NCI-H1417 (cell line): Measurements from ENCODE around the gene SRGAP1.
A peak's percentile ranks its signal among the peaks of the same experiment; 100 is the strongest.
"Not testable (repeated sequence)": the region's sequence is repeated elsewhere in the genome, so short reads cannot be mapped to it uniquely, and the experiment has no call there.

ENCODE experiments used
- DNase-seq, 3 experiments: peaks; one replicate each; lab custom pipeline; 2025; lab: John Stamatoyannopoulos, UW

SRGAP1 gene

DNA sequence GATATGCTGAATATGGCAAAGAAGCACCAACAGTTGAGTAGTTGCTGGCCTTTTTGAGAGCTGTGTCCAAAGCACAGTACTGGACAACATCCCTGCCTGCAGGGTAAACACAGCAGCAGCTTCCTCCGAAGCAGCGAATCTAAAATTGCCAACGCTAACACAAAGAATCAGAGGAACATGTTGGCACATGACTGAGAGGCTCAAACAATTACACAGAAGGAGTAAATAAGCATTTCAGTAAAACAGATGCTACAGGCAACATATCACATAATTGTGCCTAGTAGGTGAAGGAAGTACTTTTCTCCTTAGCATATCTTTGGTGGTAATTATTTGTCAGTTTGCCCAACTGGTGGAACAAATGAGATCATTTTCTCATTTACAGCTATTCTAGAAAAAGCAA lies 325.5 kb downstream of the SRGAP1 start:
- DNase-seq, result peak in 2 of 3 experiments; percentile 73 to 92

DNA sequence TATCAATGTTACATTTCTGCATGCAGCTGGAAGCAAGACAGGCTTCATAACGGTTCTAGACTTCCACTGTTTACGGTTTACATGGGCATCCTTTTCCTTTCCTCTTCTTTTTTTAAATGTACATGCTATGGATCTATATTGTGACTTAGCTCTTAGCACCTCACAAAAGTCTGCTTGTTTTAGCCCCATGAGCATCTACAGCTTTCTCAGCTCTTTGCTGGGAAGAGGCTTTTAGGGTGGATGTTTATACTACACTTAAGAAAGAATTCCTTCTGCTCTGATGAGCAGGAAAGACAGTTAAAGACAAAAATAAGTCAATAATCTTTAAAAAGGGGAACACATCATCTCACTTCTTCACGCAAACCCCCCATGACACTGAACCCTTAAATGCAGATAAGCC lies 326.2 kb downstream of the SRGAP1 start:
- no peak for DNase-seq

DNA sequence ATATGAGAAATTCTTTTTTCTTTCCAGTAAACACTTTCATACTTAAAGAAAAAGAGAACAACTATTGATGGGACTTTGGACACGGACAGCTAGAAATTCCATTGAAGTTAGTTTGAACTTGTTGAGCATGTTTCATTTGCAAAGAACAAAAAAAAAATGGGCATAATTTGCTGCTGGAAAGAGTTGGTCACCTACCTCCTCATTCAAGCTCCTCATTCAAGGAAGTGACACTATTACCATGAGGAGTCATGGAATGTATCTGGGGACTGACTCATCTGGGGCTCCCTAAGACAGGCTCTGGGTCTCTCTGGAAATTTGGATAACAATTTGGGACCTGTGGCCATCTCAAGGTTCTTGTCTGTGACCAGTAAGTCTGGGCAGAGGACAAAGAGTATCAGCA lies 327.2 kb downstream of the SRGAP1 start:
- DNase-seq, result no peak

- no peak for DNase-seq
Measured at GRCh38 chr12:64172143-64172970, 327.9 kb downstream of the SRGAP1 start.

- DNase-seq, result no peak
Measured at GRCh38 chr12:64173456-64173855, 329.0 kb downstream of the SRGAP1 start.

- DNase-seq, result no peak
Measured at GRCh38 chr12:64175254-64175945, 330.9 kb downstream of the SRGAP1 start.

- DNase-seq, result no peak
Measured at GRCh38 chr12:64177001-64177400, 332.5 kb downstream of the SRGAP1 start.

DNA sequence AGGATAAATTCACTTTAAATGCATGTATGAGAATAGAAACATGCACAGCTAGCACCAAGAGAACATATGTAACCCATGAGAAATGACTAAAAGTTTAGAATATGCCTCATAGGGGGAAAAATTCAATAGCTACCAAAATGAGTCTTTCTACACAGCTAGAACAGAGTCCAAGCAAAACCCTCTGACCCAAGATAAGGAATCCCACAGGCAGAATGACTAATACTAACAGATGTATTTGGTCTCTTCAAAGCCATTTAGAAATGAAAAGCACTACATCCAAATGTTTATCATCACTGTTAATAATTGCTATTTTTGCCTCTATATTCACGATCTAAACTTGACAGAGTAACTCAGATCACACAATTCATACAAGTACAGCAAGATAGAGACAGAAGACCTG lies 333.6 kb downstream of the SRGAP1 start:
- no peak for DNase-seq

- DNase-seq, result no peak
Measured at GRCh38 chr12:64180951-64181350, 336.5 kb downstream of the SRGAP1 start.

GRCh38 chr12:64181430-64182291 lies 337.2 kb downstream of the SRGAP1 start:
- peak; percentile 40 to 64 (median 55) for DNase-seq

GRCh38 chr12:64184216-64184615 lies 339.7 kb downstream of the SRGAP1 start:
- DNase-seq, result no peak

- no peak for DNase-seq
Measured at GRCh38 chr12:64186789-64187188, 342.3 kb downstream of the SRGAP1 start.

DNA sequence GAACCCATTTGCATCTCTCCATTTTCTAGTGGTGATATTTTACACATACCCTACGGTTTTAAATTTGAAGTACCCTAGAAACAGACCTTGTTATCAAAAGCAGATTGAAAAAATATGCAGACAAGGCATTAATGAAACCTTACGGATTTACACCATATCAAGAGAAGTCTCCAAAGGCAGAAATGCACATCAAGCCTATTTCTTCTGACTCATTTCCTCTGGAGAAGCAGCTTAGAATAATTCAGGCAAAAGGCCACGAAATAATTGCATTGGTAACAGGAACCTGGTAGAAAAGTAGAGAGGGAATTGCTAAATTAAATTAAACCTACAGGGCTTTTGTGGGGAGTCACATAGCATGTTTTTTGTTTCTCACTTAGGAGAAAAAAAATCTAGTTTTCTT lies 342.9 kb downstream of the SRGAP1 start:
- no peak for DNase-seq

DNA sequence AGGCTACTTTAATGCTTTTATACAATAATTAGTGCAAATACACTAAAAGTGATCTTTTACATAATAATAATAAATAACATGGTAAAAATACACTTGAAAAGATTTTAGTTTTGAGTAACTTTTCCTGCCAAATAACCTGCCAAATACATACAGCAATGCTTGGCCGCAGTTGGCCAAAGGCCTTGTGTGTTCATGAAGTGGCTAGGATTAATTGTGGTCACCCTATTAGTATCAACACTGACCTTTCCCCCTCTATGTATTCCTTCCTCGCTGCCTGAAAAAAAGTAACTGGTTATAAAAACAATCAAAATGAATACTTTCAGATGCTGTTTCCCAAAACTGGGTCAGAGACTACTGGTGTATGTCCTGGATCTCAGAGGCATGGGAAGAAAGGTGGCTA lies 343.3 kb downstream of the SRGAP1 start:
- no peak for DNase-seq

DNA sequence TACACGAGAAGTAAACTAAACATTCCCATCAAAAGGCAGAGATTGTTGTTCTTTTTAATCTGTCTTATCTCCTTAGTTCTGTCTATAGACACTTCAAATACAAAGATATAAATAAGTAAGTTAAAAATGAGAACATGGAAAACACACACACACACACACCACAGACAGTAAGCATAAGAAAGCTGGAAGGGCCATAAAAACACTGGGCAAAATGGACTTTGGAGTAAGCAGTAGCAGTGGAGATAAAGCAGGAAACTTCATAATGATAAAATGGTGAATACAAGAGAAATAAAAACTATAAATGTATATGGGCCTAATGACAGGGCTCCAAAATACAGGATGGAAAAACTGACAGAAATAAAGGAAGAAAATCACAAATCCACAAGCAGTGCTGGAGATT lies 345.0 kb downstream of the SRGAP1 start:
- no peak for DNase-seq

GRCh38 chr12:64190140-64190539 lies 345.6 kb downstream of the SRGAP1 start:
- DNase-seq, result no peak

- DNase-seq, result no peak
Measured at GRCh38 chr12:64192644-64193444, 348.3 kb downstream of the SRGAP1 start.

- no peak for DNase-seq
Measured at GRCh38 chr12:64193931-64194330, 349.4 kb downstream of the SRGAP1 start.

DNA sequence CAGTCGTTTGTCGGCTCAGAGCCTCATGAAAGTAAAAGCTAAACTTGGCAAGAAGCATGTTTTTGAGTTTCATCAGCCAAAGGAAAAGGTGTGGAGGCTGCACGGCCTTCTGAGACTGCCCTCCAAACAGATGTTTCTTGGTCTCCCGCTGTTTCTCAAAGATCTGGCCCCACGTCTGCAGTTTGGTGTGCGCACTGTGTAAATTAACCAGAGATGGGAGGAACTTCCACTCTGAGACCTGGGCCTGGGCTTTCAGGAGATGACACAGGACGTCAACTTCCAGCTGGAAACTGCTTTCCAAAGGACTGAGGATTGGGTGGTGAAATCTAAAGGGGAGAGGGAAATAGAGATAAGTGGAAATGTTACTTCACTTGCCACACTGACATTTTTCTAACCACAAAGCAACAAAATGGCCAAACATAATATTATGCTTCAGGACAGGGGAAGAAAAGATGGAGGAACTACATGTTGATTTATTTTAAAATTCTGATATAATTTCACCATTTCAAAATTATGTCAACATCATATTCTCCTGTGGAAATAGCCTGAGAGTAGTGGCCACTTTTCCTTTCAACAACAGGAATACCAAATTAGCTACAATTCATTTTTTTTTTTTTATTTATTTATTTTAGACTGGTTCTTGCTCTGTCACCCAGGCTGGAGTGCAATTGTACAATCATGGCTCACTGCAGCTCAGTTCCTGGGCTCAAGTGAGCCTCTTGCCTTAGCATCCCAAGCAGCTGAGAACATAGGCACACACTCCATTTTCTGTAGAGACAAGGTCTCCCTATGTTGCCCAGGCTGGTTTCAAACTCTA lies 350.0 kb downstream of the SRGAP1 start:
- DNase-seq, result no peak

GRCh38 chr12:64195841-64196240 lies 351.3 kb downstream of the SRGAP1 start:
- DNase-seq, result not testable (repeated sequence)

DNA sequence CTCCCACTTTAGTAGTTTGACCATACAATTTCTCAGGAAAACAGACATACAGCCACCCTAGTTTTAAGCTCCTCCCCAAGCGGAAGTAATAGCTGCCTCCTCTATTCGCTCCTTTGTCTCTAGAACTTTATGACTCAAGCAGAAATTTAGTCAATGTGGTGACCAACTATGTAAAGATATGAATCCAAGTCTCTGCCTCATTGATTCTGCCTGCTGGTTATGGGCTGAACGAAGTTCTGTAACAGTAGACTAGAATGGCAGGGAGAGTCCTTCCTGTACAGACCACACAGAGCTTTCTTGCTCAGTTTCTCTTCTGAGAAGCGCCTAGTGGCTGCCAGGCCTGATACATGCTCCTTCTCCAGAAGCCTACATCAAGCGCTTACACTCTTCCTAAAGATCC lies 358.5 kb downstream of the SRGAP1 start:
- no peak for DNase-seq
